OCI-LY1 (cell line): ENCODE data around the gene ANKUB1.

ENCODE experiments used
- H2AFZ ChIP-seq: fragments of 200-600 bp; sonication (generic), shearing (Covaris generic); 2 replicates; pipeline ENCODE4 v1.6.0; 2014; ENCODE audit warnings: antibody characterized with exemption, mild to moderate bottlenecking, low read length
- H3F3A ChIP-seq: fragments of 200-600 bp; sonication (generic), shearing (Covaris generic); 2 replicates; pipeline ENCODE4 v1.6.0; 2014; ENCODE audit warnings: mild to moderate bottlenecking, antibody characterized with exemption, low read length, moderate library complexity; ENCODE audit not compliant: insufficient read depth
- H3K27ac ChIP-seq: fragments of 200-600 bp; sonication (generic); 2 replicates; pipeline ENCODE4 v1.5.1; 2014; ENCODE audit warnings: low read length, mixed run types, mild to moderate bottlenecking, low read depth; ENCODE audit not compliant: poor library complexity, severe bottlenecking
- H3K27me3 ChIP-seq: fragments of 200-600 bp; sonication (generic); 2 replicates; pipeline ENCODE4 v1.6.0; 2014; ENCODE audit warnings: antibody characterized with exemption, mild to moderate bottlenecking, low read length, moderate library complexity; ENCODE audit not compliant: insufficient read depth
- H3K36me3 ChIP-seq: fragments of 200-600 bp; sonication (generic); 2 replicates; pipeline ENCODE4 v1.6.1; 2014; ENCODE audit warnings: mild to moderate bottlenecking, antibody characterized with exemption, low read length, moderate library complexity, mixed read lengths; ENCODE audit not compliant: insufficient read depth
- H3K4me1 ChIP-seq: fragments of 200-600 bp; sonication (generic); 2 replicates; pipeline ENCODE4 v1.5.1; 2014; ENCODE audit warnings: mild to moderate bottlenecking, low read length, moderate library complexity; ENCODE audit not compliant: insufficient read depth, severe bottlenecking
- H3K4me2 ChIP-seq: fragments of 200-600 bp; sonication (generic), shearing (Covaris generic); 2 replicates; pipeline ENCODE4 v1.6.1; 2014; ENCODE audit warnings: low read length
- H3K4me3 ChIP-seq: fragments of 200-600 bp; sonication (generic); 2 replicates; pipeline ENCODE4 v1.5.1; 2014; ENCODE audit warnings: low read length, low read depth, mild to moderate bottlenecking, mixed read lengths; ENCODE audit not compliant: poor library complexity, severe bottlenecking
- H3K79me2 ChIP-seq: fragments of 200-600 bp; shearing (Covaris generic); 2 replicates; pipeline ENCODE4 v1.6.1; 2016; ENCODE audit warnings: mixed run types, low read length, mixed read lengths; ENCODE audit not compliant: insufficient read depth
- H3K9ac ChIP-seq: fragments of 200-600 bp; sonication (generic), shearing (Covaris generic); 2 replicates; pipeline ENCODE4 v1.6.1; 2014; ENCODE audit warnings: mild to moderate bottlenecking, low read length, mixed read lengths
- H3K9me2 ChIP-seq: fragments of 200-600 bp; sonication (generic), shearing (Covaris generic); 2 replicates; pipeline ENCODE4 v1.6.1; 2014; ENCODE audit warnings: low read depth, mild to moderate bottlenecking, low read length, mixed read lengths
- H3K9me3 ChIP-seq: fragments of 200-600 bp; shearing (Covaris generic); 2 replicates; pipeline ENCODE4 v1.6.1; 2014; ENCODE audit warnings: low read length, mixed read lengths
- H4K20me1 ChIP-seq: fragments of 200-600 bp; sonication (generic), shearing (Covaris generic); 2 replicates; pipeline ENCODE4 v1.6.0; 2016; ENCODE audit warnings: mild to moderate bottlenecking, low read length; ENCODE audit not compliant: insufficient read depth
- EZH2 ChIP-seq: fragments of 200-600 bp; sonication (generic), shearing (Covaris generic); IDR thresholded peaks from 2 replicates; pipeline ENCODE4 v1.8.0; 2017; ENCODE audit warnings: borderline replicate concordance, mixed run types, mild to moderate bottlenecking, antibody characterized with exemption, low read length, moderate library complexity, mixed read lengths
- TF ChIP-seq, protein P1 (sequence below): fragments of 200-600 bp; sonication (generic), shearing (Covaris generic); IDR thresholded peaks from 2 replicates; pipeline ENCODE4 v1.5.1; 2017; ENCODE audit warnings: mild to moderate bottlenecking, antibody characterized with exemption, low read length, moderate library complexity, mixed read lengths

Gene ANKUB1

DNA sequence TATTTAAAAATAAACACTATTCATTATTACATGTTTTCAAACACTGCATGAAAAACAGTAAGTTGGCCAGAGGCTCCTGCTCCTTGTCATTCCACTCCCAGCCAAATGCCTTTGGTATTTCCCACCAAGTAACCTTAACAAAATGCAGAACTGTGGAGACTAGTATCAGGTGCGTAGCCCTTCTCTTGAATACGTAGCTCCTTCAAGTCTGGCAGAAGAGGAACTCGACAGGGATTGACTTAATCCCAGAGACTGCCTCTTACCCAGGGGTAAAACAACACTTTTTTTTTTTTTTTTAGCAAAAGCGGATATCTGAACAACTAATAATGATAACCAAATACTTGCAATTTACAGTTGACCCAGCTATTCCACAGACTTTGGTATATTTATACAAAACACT lies 40.8 kb downstream of the ANKUB1 start:
- no peaks in the 10 kb centered on the region for H3F3A ChIP-seq
- H3K27ac ChIP-seq = no peak overlapping the region
- H3K4me2 ChIP-seq = peak overlapping the region; percentile 80
- no peaks in the 10 kb centered on the region for H3K9me3 ChIP-seq
- peaks cover 37% of the 10 kb centered on the region for H3K36me3 ChIP-seq
- 0 out of 2 replicates have a peak overlapping the region, but pooled peaks have one; percentile 21 for H2AFZ ChIP-seq
- no peaks in the 10 kb centered on the region for H4K20me1 ChIP-seq
- TF ChIP-seq EZH2 = no peak
- TF ChIP-seq, protein P1, sequence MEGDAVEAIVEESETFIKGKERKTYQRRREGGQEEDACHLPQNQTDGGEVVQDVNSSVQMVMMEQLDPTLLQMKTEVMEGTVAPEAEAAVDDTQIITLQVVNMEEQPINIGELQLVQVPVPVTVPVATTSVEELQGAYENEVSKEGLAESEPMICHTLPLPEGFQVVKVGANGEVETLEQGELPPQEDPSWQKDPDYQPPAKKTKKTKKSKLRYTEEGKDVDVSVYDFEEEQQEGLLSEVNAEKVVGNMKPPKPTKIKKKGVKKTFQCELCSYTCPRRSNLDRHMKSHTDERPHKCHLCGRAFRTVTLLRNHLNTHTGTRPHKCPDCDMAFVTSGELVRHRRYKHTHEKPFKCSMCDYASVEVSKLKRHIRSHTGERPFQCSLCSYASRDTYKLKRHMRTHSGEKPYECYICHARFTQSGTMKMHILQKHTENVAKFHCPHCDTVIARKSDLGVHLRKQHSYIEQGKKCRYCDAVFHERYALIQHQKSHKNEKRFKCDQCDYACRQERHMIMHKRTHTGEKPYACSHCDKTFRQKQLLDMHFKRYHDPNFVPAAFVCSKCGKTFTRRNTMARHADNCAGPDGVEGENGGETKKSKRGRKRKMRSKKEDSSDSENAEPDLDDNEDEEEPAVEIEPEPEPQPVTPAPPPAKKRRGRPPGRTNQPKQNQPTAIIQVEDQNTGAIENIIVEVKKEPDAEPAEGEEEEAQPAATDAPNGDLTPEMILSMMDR = no peak
- H3K4me1 ChIP-seq = peaks cover 17% of the 10 kb centered on the region
- H3K27me3 ChIP-seq = no peaks in the 10 kb centered on the region
- H3K9ac ChIP-seq = peak overlapping the region; percentile 80
- H3K9me2 ChIP-seq = no peaks in the 10 kb centered on the region
- 0 out of 2 replicates have a peak, but pooled peaks cover 3% of the 10 kb centered on the region for H3K79me2 ChIP-seq
- H3K4me3 ChIP-seq = peak overlapping the region; percentile 83

DNA sequence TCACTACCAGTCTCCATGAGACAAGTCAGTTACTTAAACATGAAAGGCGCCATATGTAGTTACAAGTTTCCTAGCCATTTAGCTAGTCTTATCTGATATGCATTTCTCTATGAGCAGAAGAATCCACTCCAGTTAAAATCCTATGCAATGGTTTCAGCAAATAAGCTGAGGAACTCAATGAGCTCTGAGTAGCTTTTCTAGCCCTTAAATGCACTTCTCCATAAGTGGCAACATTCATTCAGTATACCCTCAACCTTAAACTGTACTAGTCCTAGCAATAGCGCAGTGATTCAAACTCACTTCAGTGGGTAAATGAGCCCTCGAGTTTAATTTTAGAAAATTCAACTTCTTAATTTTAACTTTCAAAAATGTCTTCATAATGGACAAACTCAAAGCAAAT lies 47.7 kb downstream of the ANKUB1 start:
- H3K4me2 ChIP-seq = no peak overlapping the region
- H2AFZ ChIP-seq = no peak overlapping the region
- H3K36me3 ChIP-seq = peaks cover 79% of the 10 kb centered on the region
- H3K9me3 ChIP-seq = no peaks in the 10 kb centered on the region
- no peak overlapping the region for H3K4me3 ChIP-seq
- H3K9ac ChIP-seq = no peak overlapping the region
- H3K27ac ChIP-seq = no peak overlapping the region
- H3K9me2 ChIP-seq = no peaks in the 10 kb centered on the region
- no peaks in the 10 kb centered on the region for H3F3A ChIP-seq
- no peaks in the 10 kb centered on the region for H3K79me2 ChIP-seq
- no peaks in the 10 kb centered on the region for H4K20me1 ChIP-seq
- TF ChIP-seq, protein P1 = no peak
- no peak for TF ChIP-seq EZH2
- H3K27me3 ChIP-seq = no peaks in the 10 kb centered on the region
- H3K4me1 ChIP-seq = no peaks in the 10 kb centered on the region

DNA sequence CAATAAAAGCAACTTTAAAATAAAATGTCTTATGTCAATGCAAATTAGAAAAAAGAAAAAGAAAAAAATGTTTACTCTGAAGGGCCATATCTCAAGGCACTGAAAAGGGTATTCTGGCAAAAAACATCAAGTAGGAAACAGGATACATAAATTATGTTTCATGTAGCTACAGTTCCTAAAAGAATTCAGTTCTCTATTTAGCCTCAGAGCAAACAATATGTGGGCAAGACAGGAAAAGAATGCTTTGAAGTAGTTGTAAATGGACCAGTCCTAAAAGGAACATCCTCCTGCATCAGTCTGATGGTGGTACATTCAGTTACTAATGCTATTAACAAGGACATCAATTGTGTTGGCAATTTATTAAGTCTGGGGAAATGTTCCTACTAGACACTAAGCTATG lies 48.2 kb downstream of the ANKUB1 start:
- Histone ChIP-seq H3K27me3 (no peaks in the 10 kb centered on the region), H3K27ac (no peak overlapping the region), H3K4me3 (no peak overlapping the region), H3K36me3 (peaks cover 79% of the 10 kb centered on the region), H3K9me3 (no peaks in the 10 kb centered on the region), H4K20me1 (no peaks in the 10 kb centered on the region), H3K4me1 (no peaks in the 10 kb centered on the region), H2AFZ (no peak overlapping the region), H3K9me2 (no peaks in the 10 kb centered on the region), H3K4me2 (no peak overlapping the region), H3F3A (no peaks in the 10 kb centered on the region), H3K9ac (no peak overlapping the region), H3K79me2 (no peaks in the 10 kb centered on the region)
- TF ChIP-seq, protein P1 = no peak
- TF ChIP-seq EZH2 = no peak
